Adipocyte (in vitro differentiated cells): ENCODE data around the gene HTR1A.

ENCODE experiments used
- DNase-seq: peaks from one replicate; pipeline ENCODE4 v3.0.0-alpha.2; 2015; ENCODE audit warnings: low read depth
- H3K27me3 ChIP-seq: replicated peaks from 2 replicates; pipeline ENCODE4 v1.7.0; 2013; ENCODE audit warnings: mild to moderate bottlenecking, low read length, moderate library complexity; ENCODE audit not compliant: control insufficient read depth, insufficient read depth
- H3K36me3 ChIP-seq: 2 replicates; pipeline ENCODE4 v1.7.0; 2013; ENCODE audit warnings: low read length, mild to moderate bottlenecking, moderate library complexity; ENCODE audit not compliant: control insufficient read depth, insufficient read depth, severe bottlenecking
- H3K4me1 ChIP-seq: 2 replicates; pipeline ENCODE4 v1.7.0; 2013; ENCODE audit warnings: mild to moderate bottlenecking, low read length, moderate library complexity; ENCODE audit not compliant: control insufficient read depth, insufficient read depth
- H3K4me3 ChIP-seq: 2 replicates; pipeline ENCODE4 v1.7.0; 2013; ENCODE audit warnings: mild to moderate bottlenecking, low read length, moderate library complexity
- H3K9ac ChIP-seq: 2 replicates; pipeline ENCODE4 v1.7.0; 2013; ENCODE audit warnings: mild to moderate bottlenecking, low read length, moderate library complexity
- H3K9me3 ChIP-seq: 2 replicates; pipeline ENCODE4 v1.7.0; 2013; ENCODE audit warnings: mild to moderate bottlenecking, low read length, moderate library complexity; ENCODE audit not compliant: control insufficient read depth

HTR1A gene

GRCh38 chr5:63958654-63959053 lies 3.6 kb downstream of the HTR1A start:
- Histone ChIP-seq H3K9me3 (no peaks in the 10 kb centered on the region), H3K4me3 (no peak overlapping the region), H3K36me3 (no peaks in the 10 kb centered on the region), H3K9ac (no peak overlapping the region), H3K27me3 (peaks cover 45% of the 10 kb centered on the region), H3K4me1 (no peaks in the 10 kb centered on the region)
- DNase-seq = no peak

DNA sequence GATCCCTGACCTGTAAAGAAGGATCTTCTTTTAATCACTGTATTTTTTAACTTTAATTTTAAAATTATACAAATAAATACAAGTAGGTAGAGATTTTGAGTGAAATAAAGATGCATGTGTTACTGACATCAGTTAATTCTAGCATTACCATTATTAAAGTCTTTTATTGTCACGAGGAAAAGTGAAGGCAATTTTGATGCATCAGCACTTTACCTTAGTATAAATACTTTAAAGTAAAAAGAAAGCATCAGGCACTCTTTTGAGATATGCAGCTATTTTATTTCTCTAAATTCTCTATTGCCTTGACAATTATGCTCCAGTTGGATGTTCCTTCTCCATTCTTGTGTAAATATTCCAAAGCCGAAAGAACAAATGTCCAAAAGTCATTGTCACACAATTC lies 4.6 kb downstream of the HTR1A start:
- no peak for DNase-seq
- Histone ChIP-seq H3K4me1 (no peaks in the 10 kb centered on the region), H3K9me3 (no peaks in the 10 kb centered on the region), H3K9ac (no peak overlapping the region), H3K4me3 (no peak overlapping the region), H3K27me3 (peaks cover 41% of the 10 kb centered on the region), H3K36me3 (no peaks in the 10 kb centered on the region)

GRCh38 chr5:63953217-63953616 lies 9.0 kb downstream of the HTR1A start:
- Histone ChIP-seq H3K9me3 (peaks cover 5% of the 10 kb centered on the region), H3K9ac (no peak overlapping the region), H3K4me3 (no peak overlapping the region), H3K27me3 (no peaks in the 10 kb centered on the region), H3K36me3 (no peaks in the 10 kb centered on the region), H3K4me1 (no peaks in the 10 kb centered on the region)
- DNase-seq = no peak

GRCh38 chr5:63935103-63935502 lies 27.1 kb downstream of the HTR1A start:
- Histone ChIP-seq H3K9ac (no peak overlapping the region), H3K27me3 (peaks cover 3% of the 10 kb centered on the region), H3K4me3 (no peak overlapping the region), H3K9me3 (peaks cover 3% of the 10 kb centered on the region), H3K36me3 (no peaks in the 10 kb centered on the region), H3K4me1 (no peaks in the 10 kb centered on the region)
- no peak for DNase-seq

GRCh38 chr5:63931836-63932235 lies 30.4 kb downstream of the HTR1A start:
- DNase-seq = no peak
- H3K4me1 ChIP-seq = no peaks in the 10 kb centered on the region
- no peaks in the 10 kb centered on the region for H3K9me3 ChIP-seq
- H3K9ac ChIP-seq = no peak overlapping the region
- H3K4me3 ChIP-seq = no peak overlapping the region
- no peaks in the 10 kb centered on the region for H3K36me3 ChIP-seq
- peaks cover 3% of the 10 kb centered on the region for H3K27me3 ChIP-seq

- Histone ChIP-seq H3K4me3 (no peak overlapping the region), H3K27me3 (peaks cover 3% of the 10 kb centered on the region), H3K9ac (no peak overlapping the region), H3K36me3 (no peaks in the 10 kb centered on the region), H3K4me1 (no peaks in the 10 kb centered on the region), H3K9me3 (no peaks in the 10 kb centered on the region)
- DNase-seq = no peak
These were observed 33.8 kb downstream of the HTR1A start for GRCh38 chr5:63928451-63928850.

DNA sequence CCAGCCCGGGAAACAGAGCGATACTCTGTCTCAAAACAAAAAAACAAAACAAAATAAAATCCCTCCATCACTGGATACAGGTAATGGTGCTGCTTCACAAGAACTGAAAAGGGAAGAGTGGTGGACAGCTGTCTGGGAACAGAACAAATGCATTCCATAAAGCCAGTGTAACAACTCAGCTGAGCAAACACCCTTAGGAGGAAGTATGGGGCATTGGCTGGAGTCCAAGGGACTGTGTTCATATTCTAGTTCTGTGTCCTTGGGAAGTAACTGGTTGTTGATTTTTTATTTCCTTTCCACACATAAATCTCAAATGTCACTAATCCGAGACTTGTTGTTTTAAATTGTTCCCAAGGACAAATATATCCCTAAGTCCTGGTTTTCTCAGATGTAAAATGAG lies 38.3 kb downstream of the HTR1A start:
- no peaks in the 10 kb centered on the region for H3K4me1 ChIP-seq
- H3K36me3 ChIP-seq = no peaks in the 10 kb centered on the region
- no peak overlapping the region for H3K9ac ChIP-seq
- no peak for DNase-seq
- no peaks in the 10 kb centered on the region for H3K27me3 ChIP-seq
- no peaks in the 10 kb centered on the region for H3K9me3 ChIP-seq
- no peak overlapping the region for H3K4me3 ChIP-seq

GRCh38 chr5:63919763-63920478 lies 42.3 kb downstream of the HTR1A start:
- Histone ChIP-seq H3K36me3 (no peaks in the 10 kb centered on the region), H3K9me3 (no peaks in the 10 kb centered on the region), H3K27me3 (no peaks in the 10 kb centered on the region), H3K4me1 (peaks cover 2% of the 10 kb centered on the region), H3K4me3 (no peak overlapping the region), H3K9ac (no peak overlapping the region)
- no peak for DNase-seq

DNA sequence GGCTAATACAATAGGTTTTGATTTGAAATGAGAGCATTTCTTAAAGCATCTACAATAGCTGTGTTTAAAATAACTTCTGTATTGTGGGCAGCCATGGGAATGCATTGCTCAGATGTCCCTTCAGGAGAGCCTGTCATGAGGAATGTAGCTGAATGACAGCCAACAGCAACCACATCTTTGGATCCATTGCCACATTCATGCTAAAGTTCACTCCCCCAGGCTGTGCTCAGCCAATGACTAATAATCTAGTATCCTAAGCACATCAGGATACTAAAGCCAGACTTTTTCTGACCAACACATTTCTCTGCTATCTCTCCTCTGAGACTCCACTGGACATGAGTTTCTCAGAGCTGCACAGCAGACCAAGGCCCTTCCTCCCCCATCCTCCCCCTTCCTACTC lies 45.5 kb downstream of the HTR1A start:
- no peak for DNase-seq
- no peak overlapping the region for H3K4me3 ChIP-seq

GRCh38 chr5:63911871-63912270 lies 50.4 kb downstream of the HTR1A start:
- DNase-seq = no peak
- peaks cover 2% of the 10 kb centered on the region for H3K4me1 ChIP-seq

More for the DNA sequence above, 45.5 kb downstream of the HTR1A start:
- Histone ChIP-seq H3K9me3 (no peaks in the 10 kb centered on the region), H3K9ac (no peak overlapping the region), H3K27me3 (no peaks in the 10 kb centered on the region), H3K36me3 (no peaks in the 10 kb centered on the region), H3K4me1 (peaks cover 2% of the 10 kb centered on the region)

More at GRCh38 chr5:63911871-63912270, 50.4 kb downstream of the HTR1A start:
- no peaks in the 10 kb centered on the region for H3K27me3 ChIP-seq
- H3K36me3 ChIP-seq = no peaks in the 10 kb centered on the region
- no peaks in the 10 kb centered on the region for H3K9me3 ChIP-seq
- H3K9ac ChIP-seq = no peak overlapping the region
- no peak overlapping the region for H3K4me3 ChIP-seq
